NCI-H2029 (cell line): ENCODE data around the gene HSPA1L.

Source experiments
- DNase-seq: peaks from one replicate; lab custom pipeline; 2025; lab: John Stamatoyannopoulos, UW

The HSPA1L gene

GRCh38 chr6:31763619-31763940 lies 51.5 kb downstream of the HSPA1L start:
- no peak for DNase-seq

- no peak for DNase-seq
Measured at GRCh38 chr6:31762878-31763618, 52.0 kb downstream of the HSPA1L start.

GRCh38 chr6:31762356-31762755 lies 52.7 kb downstream of the HSPA1L start, which contains the start of gene SAPCD1:
Gene SAPCD1, plus strand, starts transcription at chr6:31762656. Its CDS starts 399 bp downstream, at chr6:31763055.
- DNase-seq: no peak

GRCh38 chr6:31761343-31761742 lies 53.7 kb downstream of the HSPA1L start:
- no peak for DNase-seq

GRCh38 chr6:31760790-31761189 lies 54.3 kb downstream of the HSPA1L start:
- no peak for DNase-seq
